Fibroblast of lung (primary cell): ENCODE data around the gene SLC39A2. TPM values are rescaled to one million over a fixed set of nuclear protein-coding genes. Genes with fewer than 3 reads are reported as not detected.

ENCODE experiments used
- DNase-seq, 2 donors: peaks; one replicate each; pipeline versions ENCODE4 v3.0.0 to v3.0.0-alpha.2; 2010; ENCODE audit warnings: low read depth in 2 of 2
- H2AFZ ChIP-seq: 2 replicates; pipeline ENCODE4 v1.5.1; 2012; ENCODE audit warnings: low read length, control low read depth, inconsistent platforms
- H3K27ac ChIP-seq: 2 replicates; pipeline ENCODE4 v1.5.1; 2011; ENCODE audit warnings: low read length, control low read depth; ENCODE audit not compliant: insufficient read depth
- H3K27me3 ChIP-seq: 2 replicates; pipeline ENCODE4 v1.5.1; 2011; ENCODE audit warnings: mild to moderate bottlenecking, low read length; ENCODE audit not compliant: control insufficient read depth, insufficient read depth
- H3K36me3 ChIP-seq: 2 replicates; pipeline ENCODE4 v1.5.1; 2011; ENCODE audit warnings: low read length; ENCODE audit not compliant: control insufficient read depth, insufficient read depth
- H3K4me1 ChIP-seq: 2 replicates; pipeline ENCODE4 v1.5.1; 2011; ENCODE audit warnings: low read length; ENCODE audit not compliant: control insufficient read depth, insufficient read depth; ENCODE audit errors: extremely low read depth
- H3K4me2 ChIP-seq: 2 replicates; pipeline ENCODE4 v1.5.1; 2011; ENCODE audit warnings: low read length, control low read depth; ENCODE audit not compliant: insufficient read depth; ENCODE audit errors: extremely low read depth
- H3K4me3 ChIP-seq, 4 experiments: fragments of 200-600 bp in 1 of 4; sonication (generic) in 1 of 4; replicated peaks in 1 of 4; 2 replicates each; pipeline ENCODE4 v1.5.1; 2011 to 2016; ENCODE audit warnings: low read length in 4 of 4, low read depth in 3 of 4, mild to moderate bottlenecking in 3 of 4, control low read depth in 2 of 4, inconsistent platforms in 1 of 4, mixed read lengths in 1 of 4; ENCODE audit not compliant: insufficient read depth in 1 of 4; ENCODE audit errors: control extremely low read depth in 1 of 4
- H3K79me2 ChIP-seq: 2 replicates; pipeline ENCODE4 v1.5.1; 2012; ENCODE audit warnings: mild to moderate bottlenecking, low read length, inconsistent platforms; ENCODE audit not compliant: control insufficient read depth, insufficient read depth
- H3K9ac ChIP-seq: 2 replicates; pipeline ENCODE4 v1.5.1; 2011; ENCODE audit warnings: mild to moderate bottlenecking, low read length, control low read depth; ENCODE audit not compliant: insufficient read depth
- H3K9me3 ChIP-seq: 2 replicates; pipeline ENCODE4 v1.5.1; 2012; ENCODE audit warnings: low read depth, low read length; ENCODE audit not compliant: control insufficient read depth, insufficient read depth
- H4K20me1 ChIP-seq: 2 replicates; pipeline ENCODE4 v1.5.1; 2011; ENCODE audit warnings: low read length; ENCODE audit not compliant: control insufficient read depth, insufficient read depth; ENCODE audit errors: extremely low read depth
- EZH2 ChIP-seq: IDR thresholded peaks from 2 replicates; pipeline ENCODE4 v1.5.1; 2012; ENCODE audit warnings: low read length, control low read depth, mild to moderate bottlenecking; ENCODE audit errors: missing control alignments
- polyA plus RNA-seq, 2 donors: library from polyadenylated mRNA; depleted of rRNA in 1 of 2; stranded (reverse) in 1 of 2; unstranded in 1 of 2; fragments of >200 nt; gene quantifications; 2 replicates each; pipeline ENCODE4 v1.2.1, GENCODE V29; 2011 to 2012; ENCODE audit warnings: missing spikeins in 1 of 2
- total RNA-seq: library from RNA; depleted of rRNA; stranded (reverse); fragments of >200 nt; gene quantifications from 2 replicates; pipeline ENCODE4 v1.2.1, GENCODE V29; 2014
- TF ChIP-seq, protein P1 (sequence below), 2 donors: IDR thresholded peaks in 1 of 2; conservative IDR thresholded peaks in 1 of 2; 1 replicate in 1 of 2; 2 replicates in 1 of 2; pipeline ENCODE4 v1.5.1; 2011 to 2012; ENCODE audit warnings: low read length in 2 of 2, control low read depth in 1 of 2, inconsistent platforms in 1 of 2, low read depth in 1 of 2, mild to moderate bottlenecking in 1 of 2

SLC39A2 gene
- total and polyA plus RNA-seq, 2 donors (not counting 1 experiment from before 2014, with no cell fraction given), result 0.17 TPM; not detected in 1

- Histone ChIP-seq H3K9ac (no peak overlapping the region), H3K4me3 (no peak overlapping the region), H3K27me3 (peaks cover 10% of the 10 kb centered on the region), H3K4me2 (no peak overlapping the region), H2AFZ (no peak overlapping the region), H3K4me1 (no peaks in the 10 kb centered on the region), H3K27ac (no peak overlapping the region), H3K79me2 (no peaks in the 10 kb centered on the region), H4K20me1 (no peaks in the 10 kb centered on the region), H3K36me3 (no peaks in the 10 kb centered on the region), H3K9me3 (no peaks in the 10 kb centered on the region)
- TF ChIP-seq EZH2, result peak; percentile 26
- TF ChIP-seq, protein P1, sequence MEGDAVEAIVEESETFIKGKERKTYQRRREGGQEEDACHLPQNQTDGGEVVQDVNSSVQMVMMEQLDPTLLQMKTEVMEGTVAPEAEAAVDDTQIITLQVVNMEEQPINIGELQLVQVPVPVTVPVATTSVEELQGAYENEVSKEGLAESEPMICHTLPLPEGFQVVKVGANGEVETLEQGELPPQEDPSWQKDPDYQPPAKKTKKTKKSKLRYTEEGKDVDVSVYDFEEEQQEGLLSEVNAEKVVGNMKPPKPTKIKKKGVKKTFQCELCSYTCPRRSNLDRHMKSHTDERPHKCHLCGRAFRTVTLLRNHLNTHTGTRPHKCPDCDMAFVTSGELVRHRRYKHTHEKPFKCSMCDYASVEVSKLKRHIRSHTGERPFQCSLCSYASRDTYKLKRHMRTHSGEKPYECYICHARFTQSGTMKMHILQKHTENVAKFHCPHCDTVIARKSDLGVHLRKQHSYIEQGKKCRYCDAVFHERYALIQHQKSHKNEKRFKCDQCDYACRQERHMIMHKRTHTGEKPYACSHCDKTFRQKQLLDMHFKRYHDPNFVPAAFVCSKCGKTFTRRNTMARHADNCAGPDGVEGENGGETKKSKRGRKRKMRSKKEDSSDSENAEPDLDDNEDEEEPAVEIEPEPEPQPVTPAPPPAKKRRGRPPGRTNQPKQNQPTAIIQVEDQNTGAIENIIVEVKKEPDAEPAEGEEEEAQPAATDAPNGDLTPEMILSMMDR (conservative IDR thresholded peaks at IDR 0.05 in 1 of 2, IDR thresholded peaks at IDR 0.05 in 1 of 2; ENCODE audit: low read depth in 1 of 2, low read length in 2 of 2), result no peak
- DNase-seq, result no peak
Observed at GRCh38 chr14:21011136-21011535, 12.0 kb downstream of the SLC39A2 start.

DNA sequence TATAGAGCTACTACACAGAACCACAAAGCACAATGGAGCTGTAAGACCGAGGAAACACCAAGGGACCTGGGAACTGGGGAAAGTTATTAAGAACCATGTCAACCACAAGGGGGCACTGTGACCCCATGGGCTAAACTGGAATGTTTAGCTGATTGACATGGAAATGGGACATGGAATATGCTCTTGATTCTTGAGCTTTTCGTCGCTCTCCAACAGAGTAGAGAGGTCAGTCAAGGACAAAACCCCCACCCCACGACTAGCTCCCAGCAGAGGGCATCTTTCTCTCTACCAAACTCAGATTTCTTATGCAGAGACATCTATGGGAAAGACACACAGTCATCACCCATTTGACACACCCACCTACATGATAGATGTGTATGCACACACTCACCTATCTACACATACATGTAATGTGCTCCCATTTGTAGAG, 15.7 kb downstream of the SLC39A2 start:
- Histone ChIP-seq H3K27me3 (peaks cover 12% of the 10 kb centered on the region), H3K79me2 (no peaks in the 10 kb centered on the region), H3K4me2 (no peak overlapping the region), H3K4me1 (no peaks in the 10 kb centered on the region), H2AFZ (no peak overlapping the region), H3K9me3 (no peaks in the 10 kb centered on the region), H4K20me1 (no peaks in the 10 kb centered on the region), H3K36me3 (no peaks in the 10 kb centered on the region), H3K9ac (no peak overlapping the region), H3K4me3 (no peak overlapping the region), H3K27ac (no peak overlapping the region)
- peak; percentile 64 to 87 for DNase-seq
- TF ChIP-seq EZH2, result no peak
- TF ChIP-seq, protein P1 (conservative IDR thresholded peaks at IDR 0.05 in 1 of 2, IDR thresholded peaks at IDR 0.05 in 1 of 2; ENCODE audit: low read depth in 1 of 2, low read length in 2 of 2), result peak; percentile 87 to 94

GRCh38 chr14:21015312-21015711, 16.2 kb downstream of the SLC39A2 start:
- Histone ChIP-seq H3K36me3 (no peaks in the 10 kb centered on the region), H3K27me3 (peaks cover 13% of the 10 kb centered on the region), H3K4me3 (no peak overlapping the region), H3K9ac (no peak overlapping the region), H3K27ac (no peak overlapping the region), H3K4me1 (no peaks in the 10 kb centered on the region), H2AFZ (no peak overlapping the region), H4K20me1 (no peaks in the 10 kb centered on the region), H3K9me3 (no peaks in the 10 kb centered on the region), H3K4me2 (no peak overlapping the region), H3K79me2 (no peaks in the 10 kb centered on the region)
- no peak for TF ChIP-seq EZH2
- TF ChIP-seq, protein P1 (conservative IDR thresholded peaks at IDR 0.05 in 1 of 2, IDR thresholded peaks at IDR 0.05 in 1 of 2; ENCODE audit: low read depth in 1 of 2, low read length in 2 of 2), result no peak
- DNase-seq, result no peak
